A549 (cell line): Measurements from ENCODE around the gene FGFR2. TPM values are rescaled to one million over a fixed set of nuclear protein-coding genes. Genes with fewer than 3 reads are reported as not detected.

Experiments
- ATAC-seq, 2 experiments: fragments of 200-7000 bp in 1 of 2; fragments of >200 bp in 1 of 2; cut with Nextera tagmentation in 1 of 2; cut with Tn5 transposase in 1 of 2; 3 replicates each; pipeline versions ENCODE4 v1.8.0 to v1.9.1; 2018 to 2020; ENCODE audit warnings: mild to moderate bottlenecking in 1 of 2, moderate library complexity in 1 of 2
- CTCF ChIA-PET: fragments of 300-600 bp; sonication (Branson Sonifier 250); formaldehyde crosslinking; extraction: SDS; loops from one replicate; lab custom pipeline; 2021; ENCODE audit warnings: antibody characterized with exemption, inconsistent platforms; lab: Yijun Ruan, JAX
- POLR2A ChIA-PET: fragments of 350-600 bp; formaldehyde crosslinking; extraction: SDS; loops from one replicate; lab custom pipeline; 2021; ENCODE audit warnings: antibody characterized with exemption, inconsistent platforms; lab: Yijun Ruan, JAX
- DNase-seq, 2 experiments: peaks; one replicate each; pipeline versions ENCODE4 v3.0.0 to v3.0.0-alpha.2; 2011 to 2016; ENCODE audit warnings: low read depth in 1 of 2, low spot score in 1 of 2
- FAIRE-seq: peaks from 2 replicates; lab custom pipeline; 2011; peaks lifted over from hg19 to GRCh38; lab: Jason Lieb, UNC
- H3K27ac ChIP-seq, 2 experiments: fragments of >200 bp; sonication (Bioruptor Twin); formaldehyde crosslinking; 3 replicates each; pipeline ENCODE4 v1.5.1; 2016 to 2017
- H3K4me1 ChIP-seq: fragments of >200 bp; sonication (Bioruptor Twin); formaldehyde crosslinking; 3 replicates; pipeline ENCODE4 v1.6.1; 2016
- H3K4me2 ChIP-seq: fragments of >200 bp; sonication (Bioruptor Twin); formaldehyde crosslinking; 3 replicates; pipeline ENCODE4 v1.6.1; 2016
- H3K4me3 ChIP-seq: fragments of >200 bp; sonication (Bioruptor Twin); formaldehyde crosslinking; 3 replicates; pipeline ENCODE4 v1.5.1; 2016
- H3K9me3 ChIP-seq: fragments of >200 bp; sonication (Bioruptor Twin); formaldehyde crosslinking; 3 replicates; pipeline ENCODE4 v1.6.1; 2016
- BHLHE40 ChIP-seq: IDR thresholded peaks from 2 replicates; pipeline ENCODE4 v1.6.1; 2012; ENCODE audit warnings: low read depth, low read length, inconsistent platforms
- EHF ChIP-seq: fragments of 250-450 bp; sonication (Bioruptor Pico); IDR thresholded peaks from 2 replicates; pipeline ENCODE4 v1.5.0; 2020; ENCODE audit warnings: mild to moderate bottlenecking
- EHMT2 ChIP-seq: fragments of 200-600 bp; sonication (generic); IDR thresholded peaks from 2 replicates; pipeline ENCODE4 v1.6.1; 2016; ENCODE audit warnings: antibody characterized with exemption, low read depth, mild to moderate bottlenecking, moderate library complexity
- ESRRA ChIP-seq: fragments of 150-350 bp; IDR thresholded peaks from 2 replicates; pipeline ENCODE4 v1.6.1; 2014; ENCODE audit warnings: mild to moderate bottlenecking, low read length, borderline replicate concordance
- FOSL2 ChIP-seq, 2 experiments: fragments of 450-650 bp in 1 of 2; fragments of >200 bp in 1 of 2; sonication (Bioruptor Twin) in 1 of 2; formaldehyde crosslinking; IDR thresholded peaks; 2 replicates each; pipeline versions ENCODE4 v1.5.0 to v1.6.1; 2016 to 2020; ENCODE audit warnings: mild to moderate bottlenecking in 1 of 2, moderate library complexity in 1 of 2
- FOXS1 ChIP-seq: fragments of 250-450 bp; sonication (Bioruptor Pico); IDR thresholded peaks from 2 replicates; pipeline ENCODE4 v1.5.0; 2020; ENCODE audit warnings: mild to moderate bottlenecking, moderate library complexity
- GATA3 ChIP-seq: IDR thresholded peaks from 2 replicates; pipeline ENCODE4 v1.6.1; 2012; ENCODE audit warnings: borderline replicate concordance
- HEYL ChIP-seq: fragments of 250-450 bp; sonication (Bioruptor Pico); IDR thresholded peaks from 2 replicates; pipeline ENCODE4 v1.8.0; 2021; ENCODE audit warnings: mild to moderate bottlenecking, moderate library complexity
- HOXB5 ChIP-seq: fragments of 250-450 bp; sonication (Bioruptor Pico); IDR thresholded peaks from 2 replicates; pipeline ENCODE4 v1.5.0; 2020; ENCODE audit warnings: mild to moderate bottlenecking, moderate library complexity
- KDM1A ChIP-seq: fragments of 200-600 bp; sonication (generic); IDR thresholded peaks from 2 replicates; pipeline ENCODE4 v1.6.1; 2016; ENCODE audit warnings: low read depth, mild to moderate bottlenecking
- MAFK ChIP-seq: fragments of 450-650 bp; IDR thresholded peaks from 2 replicates; pipeline ENCODE4 v1.6.1; 2014; ENCODE audit not compliant: partially characterized antibody
- NFE2L2 ChIP-seq: fragments of 150-350 bp; conservative IDR thresholded peaks from 2 replicates; pipeline ENCODE4 v1.6.1; 2014; ENCODE audit warnings: low read length
- POLR2AphosphoS2 ChIP-seq: conservative IDR thresholded peaks from 2 replicates; pipeline ENCODE4 v1.6.1; 2012; ENCODE audit warnings: low read length, improper control_type of control experiment, inconsistent platforms
- RCOR1 ChIP-seq: fragments of 150-350 bp; IDR thresholded peaks from 2 replicates; pipeline ENCODE4 v1.6.1; 2014; ENCODE audit warnings: antibody characterized with exemption, low read length, low read depth
- RFX5 ChIP-seq: fragments of 450-650 bp; IDR thresholded peaks from 2 replicates; pipeline ENCODE4 v1.7.1; 2014; ENCODE audit warnings: antibody characterized with exemption, mild to moderate bottlenecking, moderate library complexity
- SMC3 ChIP-seq: fragments of >200 bp; sonication (Bioruptor Twin); formaldehyde crosslinking; IDR thresholded peaks from 3 replicates; pipeline ENCODE4 v1.6.1; 2018; ENCODE audit warnings: inconsistent platforms
- SREBF2 ChIP-seq: fragments of 450-650 bp; IDR thresholded peaks from 2 replicates; pipeline ENCODE4 v1.6.1; 2014; ENCODE audit warnings: mild to moderate bottlenecking, moderate library complexity
- TFCP2L1 ChIP-seq: fragments of 250-450 bp; sonication (Bioruptor Pico); IDR thresholded peaks from 2 replicates; pipeline ENCODE4 v1.5.0; 2021; ENCODE audit warnings: mild to moderate bottlenecking
- ZFP36 ChIP-seq: fragments of 450-650 bp; IDR thresholded peaks from 2 replicates; pipeline ENCODE4 v1.6.1; 2014; ENCODE audit warnings: borderline replicate concordance; ENCODE audit not compliant: partially characterized antibody
- ZNF302 ChIP-seq: fragments of 250-450 bp; sonication (Bioruptor Pico); IDR thresholded peaks from 2 replicates; pipeline ENCODE4 v1.9.0; 2021; ENCODE audit warnings: inconsistent platforms, mild to moderate bottlenecking, moderate library complexity
- WGBS: methylation state at CpG from one replicate; pipeline ENCODE4 v1.1.6; 2017; ENCODE audit errors: missing lambda C conversion rate; 5-methylcytosine and 5-hydroxymethylcytosine counted together
- polyA plus RNA-seq, 4 experiments: library from polyadenylated mRNA; depleted of rRNA in 3 of 4; stranded (reverse); fragments of >200 nt; fragmentation: RNase III in 1 of 4; extraction: RNeasy Plus Mini Kit Qiagen cat#74134 plus additional on column Dnase treatment in 1 of 4; gene quantifications; 2 replicates in 3 of 4; 3 replicates in 1 of 4; pipeline ENCODE4 v1.2.3, GENCODE V29; 2011 to 2017
- TF ChIP-seq, protein P1 (sequence below): fragments of 250-450 bp; sonication (Bioruptor Pico); IDR thresholded peaks from 2 replicates; pipeline ENCODE4 v1.5.0; 2021; ENCODE audit warnings: mild to moderate bottlenecking, moderate library complexity, borderline replicate concordance
- TF ChIP-seq, protein P2 (sequence below): IDR thresholded peaks from 2 replicates; pipeline ENCODE4 v1.6.1; 2012; ENCODE audit warnings: low read depth, borderline replicate concordance
- TF ChIP-seq, protein P3 (sequence below): fragments of 250-450 bp; sonication (Bioruptor Pico); IDR thresholded peaks from 2 replicates; pipeline ENCODE4 v1.5.0; 2020; ENCODE audit warnings: low read depth, mild to moderate bottlenecking, moderate library complexity
- TF ChIP-seq, protein P4 (sequence below): IDR thresholded peaks from 2 replicates; pipeline ENCODE4 v1.6.1; 2012
- TF ChIP-seq, protein P5 (sequence below): fragments of 450-650 bp; IDR thresholded peaks from 2 replicates; pipeline ENCODE4 v1.6.1; 2014; ENCODE audit warnings: antibody characterized with exemption

Gene FGFR2
- polyA plus RNA-seq, 2 of the 4 experiments (the other 2 are of a cell fraction): 0.16 to 0.22 TPM

DNA sequence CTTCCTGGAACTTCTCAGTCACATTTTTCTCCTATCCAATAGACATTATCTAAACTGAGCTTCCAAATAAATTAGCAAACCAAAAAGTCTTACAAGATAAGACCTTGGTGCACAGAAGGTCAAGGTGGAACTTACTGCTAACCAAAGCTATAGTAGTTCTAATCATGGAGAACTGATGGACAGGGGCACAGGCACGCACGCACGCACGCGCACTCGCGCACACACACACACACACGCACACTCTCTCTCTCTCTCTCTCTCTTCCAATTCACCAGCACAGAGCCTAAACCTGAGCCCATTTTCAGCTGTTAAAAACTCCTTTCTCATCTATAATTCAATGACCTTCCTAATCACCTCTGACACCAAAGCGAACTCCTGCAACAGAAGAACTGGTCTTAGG lies 7.5 kb downstream of the FGFR2 start:
- TF ChIP-seq SMC3: no peak
- TF ChIP-seq, protein P1, sequence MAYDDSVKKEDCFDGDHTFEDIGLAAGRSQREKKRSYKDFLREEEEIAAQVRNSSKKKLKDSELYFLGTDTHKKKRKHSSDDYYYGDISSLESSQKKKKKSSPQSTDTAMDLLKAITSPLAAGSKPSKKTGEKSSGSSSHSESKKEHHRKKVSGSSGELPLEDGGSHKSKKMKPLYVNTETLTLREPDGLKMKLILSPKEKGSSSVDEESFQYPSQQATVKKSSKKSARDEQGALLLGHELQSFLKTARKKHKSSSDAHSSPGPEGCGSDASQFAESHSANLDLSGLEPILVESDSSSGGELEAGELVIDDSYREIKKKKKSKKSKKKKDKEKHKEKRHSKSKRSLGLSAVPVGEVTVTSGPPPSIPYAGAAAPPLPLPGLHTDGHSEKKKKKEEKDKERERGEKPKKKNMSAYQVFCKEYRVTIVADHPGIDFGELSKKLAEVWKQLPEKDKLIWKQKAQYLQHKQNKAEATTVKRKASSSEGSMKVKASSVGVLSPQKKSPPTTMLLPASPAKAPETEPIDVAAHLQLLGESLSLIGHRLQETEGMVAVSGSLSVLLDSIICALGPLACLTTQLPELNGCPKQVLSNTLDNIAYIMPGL: no peak
- TF ChIP-seq HOXB5 (CRISPR knock-in tag): no peak
- no peak for TF ChIP-seq KDM1A
- TF ChIP-seq ESRRA: no peak
- TF ChIP-seq, protein P2, sequence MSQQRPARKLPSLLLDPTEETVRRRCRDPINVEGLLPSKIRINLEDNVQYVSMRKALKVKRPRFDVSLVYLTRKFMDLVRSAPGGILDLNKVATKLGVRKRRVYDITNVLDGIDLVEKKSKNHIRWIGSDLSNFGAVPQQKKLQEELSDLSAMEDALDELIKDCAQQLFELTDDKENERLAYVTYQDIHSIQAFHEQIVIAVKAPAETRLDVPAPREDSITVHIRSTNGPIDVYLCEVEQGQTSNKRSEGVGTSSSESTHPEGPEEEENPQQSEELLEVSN: no peak
- TF ChIP-seq, protein P3, sequence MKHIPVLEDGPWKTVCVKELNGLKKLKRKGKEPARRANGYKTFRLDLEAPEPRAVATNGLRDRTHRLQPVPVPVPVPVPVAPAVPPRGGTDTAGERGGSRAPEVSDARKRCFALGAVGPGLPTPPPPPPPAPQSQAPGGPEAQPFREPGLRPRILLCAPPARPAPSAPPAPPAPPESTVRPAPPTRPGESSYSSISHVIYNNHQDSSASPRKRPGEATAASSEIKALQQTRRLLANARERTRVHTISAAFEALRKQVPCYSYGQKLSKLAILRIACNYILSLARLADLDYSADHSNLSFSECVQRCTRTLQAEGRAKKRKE (CRISPR knock-in tag): no peak
- H3K4me2 ChIP-seq: no peak overlapping the region
- H3K4me3 ChIP-seq: no peak overlapping the region
- ChIA-PET CTCF (interaction anchor here (1.3 kb wide), 1 partner anchor 19 kb away, joined by 7 read pairs; no protein-coding TSS in a partner anchor), POLR2A (no interaction called here)
- no peak for ATAC-seq
- WGBS: 74% methylated on average over 9 of the region's 9 CpGs
- H3K4me1 ChIP-seq: no peaks in the 10 kb centered on the region
- FAIRE-seq: no peak
- no peak for DNase-seq
- H3K9me3 ChIP-seq: no peaks in the 10 kb centered on the region
- H3K27ac ChIP-seq: no peak overlapping the region

DNA sequence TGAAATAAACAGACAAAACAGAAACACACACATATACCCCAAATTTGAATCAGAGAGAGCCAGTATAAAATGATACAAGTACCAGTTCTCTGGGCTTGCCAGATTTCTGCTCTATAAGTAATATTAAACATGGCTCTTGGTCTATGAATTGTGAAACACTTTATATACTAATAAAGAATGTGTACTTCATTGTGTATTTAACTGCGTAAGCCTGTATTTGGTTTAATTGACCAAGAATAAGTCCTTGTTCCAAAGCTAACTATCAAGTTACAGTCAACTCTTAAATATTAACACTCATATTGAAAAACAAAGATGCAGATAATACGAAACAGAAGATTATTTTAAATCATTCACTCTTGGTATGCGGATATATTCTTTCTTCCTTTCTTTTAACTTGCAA lies 8.7 kb downstream of the FGFR2 start:
- no peak for DNase-seq
- Histone ChIP-seq H3K4me2 (no peak overlapping the region), H3K9me3 (no peaks in the 10 kb centered on the region), H3K4me1 (no peaks in the 10 kb centered on the region), H3K4me3 (no peak overlapping the region), H3K27ac (no peak overlapping the region)
- no peak for FAIRE-seq
- ChIA-PET POLR2A (no interaction called here), CTCF (no interaction called here)
- 47% methylated on average over 3 of the region's 3 CpGs for WGBS
- TF ChIP-seq BHLHE40 (no peak), RFX5 (no peak), EHMT2 (no peak), MAFK (no peak), SREBF2 (no peak), RCOR1 (no peak), FOXS1 (CRISPR knock-in tag) (no peak), HOXB5 (CRISPR knock-in tag) (no peak), GATA3 (no peak), NFE2L2 (no peak), HEYL (CRISPR knock-in tag) (no peak), POLR2AphosphoS2 (no peak), TFCP2L1 (CRISPR knock-in tag) (no peak), FOSL2 (IDR thresholded peaks at IDR 0.05) (no peak), FOSL2 (CRISPR knock-in tag; IDR thresholded peaks at IDR 0.05) (no peak), ZFP36 (no peak), ZNF302 (no peak), EHF (CRISPR knock-in tag) (no peak)
- TF ChIP-seq, protein P4, sequence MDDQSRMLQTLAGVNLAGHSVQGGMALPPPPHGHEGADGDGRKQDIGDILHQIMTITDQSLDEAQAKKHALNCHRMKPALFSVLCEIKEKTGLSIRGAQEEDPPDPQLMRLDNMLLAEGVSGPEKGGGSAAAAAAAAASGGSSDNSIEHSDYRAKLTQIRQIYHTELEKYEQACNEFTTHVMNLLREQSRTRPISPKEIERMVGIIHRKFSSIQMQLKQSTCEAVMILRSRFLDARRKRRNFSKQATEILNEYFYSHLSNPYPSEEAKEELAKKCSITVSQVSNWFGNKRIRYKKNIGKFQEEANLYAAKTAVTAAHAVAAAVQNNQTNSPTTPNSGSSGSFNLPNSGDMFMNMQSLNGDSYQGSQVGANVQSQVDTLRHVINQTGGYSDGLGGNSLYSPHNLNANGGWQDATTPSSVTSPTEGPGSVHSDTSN: no peak
- TF ChIP-seq, protein P5, sequence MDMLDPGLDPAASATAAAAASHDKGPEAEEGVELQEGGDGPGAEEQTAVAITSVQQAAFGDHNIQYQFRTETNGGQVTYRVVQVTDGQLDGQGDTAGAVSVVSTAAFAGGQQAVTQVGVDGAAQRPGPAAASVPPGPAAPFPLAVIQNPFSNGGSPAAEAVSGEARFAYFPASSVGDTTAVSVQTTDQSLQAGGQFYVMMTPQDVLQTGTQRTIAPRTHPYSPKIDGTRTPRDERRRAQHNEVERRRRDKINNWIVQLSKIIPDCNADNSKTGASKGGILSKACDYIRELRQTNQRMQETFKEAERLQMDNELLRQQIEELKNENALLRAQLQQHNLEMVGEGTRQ: no peak
- TF ChIP-seq, protein P3 (CRISPR knock-in tag): no peak
- ATAC-seq: no peak
